T-helper 9 cell (primary cell): ENCODE data around the gene HOXA3.

ENCODE experiments used
- DNase-seq: peaks from one replicate; pipeline ENCODE4 v3.0.0-alpha.2; 2020

The HOXA3 gene

GRCh38 chr7:27079234-27079975 is 73.0 kb downstream of the HOXA3 start:
- DNase-seq: no peak

GRCh38 chr7:27078616-27079233 is 73.7 kb downstream of the HOXA3 start:
- DNase-seq: no peak

GRCh38 chr7:27073076-27073475 is 79.3 kb downstream of the HOXA3 start:
- DNase-seq: no peak

GRCh38 chr7:27071622-27072390 is 80.6 kb downstream of the HOXA3 start:
- no peak for DNase-seq

- no peak for DNase-seq
These were observed 84.1 kb downstream of the HOXA3 start for GRCh38 chr7:27068259-27068658.

GRCh38 chr7:27066148-27066547 is 86.2 kb downstream of the HOXA3 start:
- no peak for DNase-seq

- no peak for DNase-seq
These were observed 86.7 kb downstream of the HOXA3 start for GRCh38 chr7:27065709-27066108.

- no peak for DNase-seq
These were observed 87.7 kb downstream of the HOXA3 start for GRCh38 chr7:27064661-27065060.

- DNase-seq: no peak
These were observed 88.2 kb downstream of the HOXA3 start for GRCh38 chr7:27064159-27064558.

GRCh38 chr7:27062946-27063345 is 89.4 kb downstream of the HOXA3 start:
- no peak for DNase-seq
